SK-N-SH (cell line): ENCODE measurements around the gene DNAJA1. TPM values are rescaled to one million over a fixed set of nuclear protein-coding genes. Genes with fewer than 3 reads are reported as not detected.

Experiments
- CTCF ChIA-PET: fragments of 300-600, 350-600 bp; formaldehyde crosslinking; extraction: SDS; loops from one replicate; lab custom pipeline; 2021; lab: Yijun Ruan, JAX
- POLR2A ChIA-PET: fragments of 350-600 bp; sonication (Branson Sonifier 250); formaldehyde crosslinking; extraction: SDS; loops from one replicate; lab custom pipeline; 2020; ENCODE audit warnings: antibody characterized with exemption, inconsistent platforms; lab: Yijun Ruan, JAX
- DNase-seq: peaks from one replicate; pipeline ENCODE4 v3.0.0; 2012
- H2AFZ ChIP-seq: fragments of 200-600 bp; sonication (generic); 2 replicates; pipeline ENCODE4 v1.8.1; 2016; ENCODE audit warnings: antibody characterized with exemption, mild to moderate bottlenecking, low read depth
- H3F3A ChIP-seq: fragments of 200-600 bp; sonication (generic); replicated peaks from 2 replicates; pipeline ENCODE3; 2016; ENCODE audit warnings: antibody characterized with exemption, mild to moderate bottlenecking; ENCODE audit not compliant: insufficient read depth
- H3K27ac ChIP-seq, 2 experiments: fragments of 200-500 bp in 1 of 2; fragments of 200-600 bp in 1 of 2; sonication (Bioruptor generic) in 1 of 2; sonication (generic), shearing (Covaris generic) in 1 of 2; 2 replicates each; pipeline versions ENCODE4 v1.5.1 to v1.6.1; 2014 to 2016; ENCODE audit warnings: low read depth in 2 of 2, inconsistent platforms in 1 of 2, low read length in 1 of 2, mild to moderate bottlenecking in 1 of 2, mixed read lengths in 1 of 2
- H3K27me3 ChIP-seq: fragments of 200-600 bp; sonication (generic), shearing (Covaris generic); 2 replicates; pipeline ENCODE4 v1.6.1; 2016; ENCODE audit warnings: mixed run types; ENCODE audit not compliant: insufficient read depth
- H3K36me3 ChIP-seq, 2 experiments: fragments of 200-500 bp in 1 of 2; fragments of 200-600 bp in 1 of 2; sonication (Bioruptor generic) in 1 of 2; sonication (generic) in 1 of 2; replicated peaks in 1 of 2; 2 replicates each; pipeline versions ENCODE3 to v1.5.1; 2014 to 2016; ENCODE audit warnings: low read length in 1 of 2, mild to moderate bottlenecking in 1 of 2; ENCODE audit not compliant: insufficient read depth in 2 of 2, control insufficient read depth in 1 of 2
- H3K4me1 ChIP-seq, 2 experiments: fragments of 200-500 bp in 1 of 2; fragments of 200-600 bp in 1 of 2; sonication (Bioruptor generic) in 1 of 2; sonication (generic), shearing (Covaris generic) in 1 of 2; 2 replicates each; pipeline versions ENCODE4 v1.5.1 to v1.6.1; 2014 to 2016; ENCODE audit warnings: low read depth in 1 of 2, low read length in 1 of 2, mixed run types in 1 of 2; ENCODE audit not compliant: insufficient read depth in 2 of 2, control insufficient read depth in 1 of 2
- H3K4me2 ChIP-seq: fragments of 200-600 bp; sonication (generic), shearing (Covaris generic); 2 replicates; pipeline ENCODE4 v1.6.1; 2017; ENCODE audit warnings: mixed run types
- H3K4me3 ChIP-seq, 2 experiments: fragments of 200-500 bp in 1 of 2; fragments of 200-600 bp in 1 of 2; sonication (Bioruptor generic) in 1 of 2; sonication (generic), shearing (Covaris generic) in 1 of 2; 2 replicates each; pipeline versions ENCODE4 v1.5.1 to v1.8.1; 2014 to 2016; ENCODE audit warnings: low read depth in 2 of 2, inconsistent platforms in 1 of 2, low read length in 1 of 2, mild to moderate bottlenecking in 1 of 2, mixed read lengths in 1 of 2, moderate library complexity in 1 of 2
- H3K79me2 ChIP-seq: fragments of 200-600 bp; sonication (generic); 2 replicates; pipeline ENCODE4 v1.8.1; 2017; ENCODE audit warnings: mild to moderate bottlenecking; ENCODE audit not compliant: insufficient read depth
- H3K9ac ChIP-seq: fragments of 200-600 bp; sonication (generic); 2 replicates; pipeline ENCODE4 v1.6.1; 2017; ENCODE audit warnings: mixed run types
- H3K9me2 ChIP-seq: fragments of 200-600 bp; sonication (generic); 2 replicates; pipeline ENCODE4 v1.6.1; 2017; ENCODE audit warnings: mixed run types
- H3K9me3 ChIP-seq: fragments of 200-600 bp; sonication (generic); 2 replicates; pipeline ENCODE4 v1.6.1; 2017; ENCODE audit warnings: mixed run types, mild to moderate bottlenecking, moderate library complexity
- H4K20me1 ChIP-seq: fragments of 200-600 bp; sonication (generic); 2 replicates; pipeline ENCODE4 v1.6.1; 2017; ENCODE audit warnings: mild to moderate bottlenecking, mixed run types; ENCODE audit not compliant: insufficient read depth
- FOSL2 ChIP-seq: IDR thresholded peaks from 2 replicates; pipeline ENCODE4 v1.4.0; 2012; ENCODE audit warnings: low read depth, mild to moderate bottlenecking, moderate library complexity, borderline replicate concordance
- GABPA ChIP-seq: IDR thresholded peaks from 2 replicates; pipeline ENCODE4 v1.4.0; 2012; ENCODE audit warnings: low read depth, mild to moderate bottlenecking
- GATA2 ChIP-seq: sonication (generic); formaldehyde crosslinking; IDR thresholded peaks from 2 replicates; pipeline ENCODE4 v1.5.0; 2020; ENCODE audit warnings: mild to moderate bottlenecking, missing genetic modification reagents
- IRF3 ChIP-seq: fragments of 150-350 bp; IDR thresholded peaks from 2 replicates; pipeline ENCODE4 v1.6.1; 2016; ENCODE audit warnings: mild to moderate bottlenecking, low read depth, low read length
- NFIC ChIP-seq: IDR thresholded peaks from 2 replicates; pipeline ENCODE4 v1.4.0; 2012; ENCODE audit warnings: borderline replicate concordance
- REST ChIP-seq: IDR thresholded peaks from 2 replicates; pipeline ENCODE4 v1.6.1; 2012; ENCODE audit warnings: mild to moderate bottlenecking, low read depth, low read length, moderate library complexity
- RFX5 ChIP-seq: IDR thresholded peaks from 2 replicates; pipeline ENCODE4 v1.6.1; 2012; ENCODE audit warnings: mild to moderate bottlenecking, improper control_type of control experiment, low read length
- SIN3A ChIP-seq: IDR thresholded peaks from 2 replicates; pipeline ENCODE4 v1.6.1; 2012; ENCODE audit warnings: low read depth, mild to moderate bottlenecking, low read length, moderate library complexity, borderline replicate concordance
- YY1 ChIP-seq: IDR thresholded peaks from 2 replicates; pipeline ENCODE4 v1.4.0; 2012; ENCODE audit warnings: low read depth, mild to moderate bottlenecking
- WGBS: methylation state at CpG from one replicate; pipeline ENCODE4 v1.1.6; 2017; ENCODE audit warnings: low lambda C conversion rate; 5-methylcytosine and 5-hydroxymethylcytosine counted together
- polyA plus RNA-seq, 3 experiments: library from polyadenylated mRNA; depleted of rRNA; stranded (reverse); fragments of >200 nt; gene quantifications; 2 replicates each; pipeline ENCODE4 v1.2.3, GENCODE V29; 2012
- TF ChIP-seq, protein P1 (sequence below): IDR thresholded peaks from 2 replicates; pipeline ENCODE4 v1.4.0; 2012; ENCODE audit warnings: low read depth, borderline replicate concordance
- TF ChIP-seq, protein P2 (sequence below): fragments of 200-600 bp; sonication (generic); IDR thresholded peaks from 2 replicates; pipeline ENCODE4 v1.6.1; 2017; ENCODE audit warnings: antibody characterized with exemption, mild to moderate bottlenecking, moderate library complexity
- TF ChIP-seq, protein P3 (sequence below): IDR thresholded peaks from 2 replicates; pipeline ENCODE4 v1.4.0; 2012; ENCODE audit warnings: low read depth, borderline replicate concordance

The DNAJA1 gene
- polyA plus RNA-seq, 1 of the 3 experiments (the other 2 are of a cell fraction), result 103 TPM

DNA sequence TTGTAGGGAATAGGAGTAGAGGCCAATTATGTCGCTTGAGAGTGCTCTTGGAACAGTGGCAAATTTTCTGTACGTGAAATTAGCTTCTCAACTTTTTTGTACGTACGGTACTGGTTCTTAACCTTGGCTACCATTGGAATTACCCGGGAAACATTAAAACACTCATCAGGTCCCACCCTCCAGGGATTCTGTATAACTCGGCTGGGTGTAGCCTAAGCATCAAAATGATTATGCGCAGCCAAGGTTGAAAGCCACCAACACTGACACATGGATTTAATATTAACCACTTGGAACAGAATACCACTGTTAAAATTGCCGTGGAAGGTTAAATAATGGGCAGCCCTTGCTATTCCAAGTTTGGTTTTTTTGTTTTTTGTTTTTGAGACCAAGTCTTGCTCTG is 17.4 kb downstream of the DNAJA1 start (continued):
- TF ChIP-seq, protein P1, sequence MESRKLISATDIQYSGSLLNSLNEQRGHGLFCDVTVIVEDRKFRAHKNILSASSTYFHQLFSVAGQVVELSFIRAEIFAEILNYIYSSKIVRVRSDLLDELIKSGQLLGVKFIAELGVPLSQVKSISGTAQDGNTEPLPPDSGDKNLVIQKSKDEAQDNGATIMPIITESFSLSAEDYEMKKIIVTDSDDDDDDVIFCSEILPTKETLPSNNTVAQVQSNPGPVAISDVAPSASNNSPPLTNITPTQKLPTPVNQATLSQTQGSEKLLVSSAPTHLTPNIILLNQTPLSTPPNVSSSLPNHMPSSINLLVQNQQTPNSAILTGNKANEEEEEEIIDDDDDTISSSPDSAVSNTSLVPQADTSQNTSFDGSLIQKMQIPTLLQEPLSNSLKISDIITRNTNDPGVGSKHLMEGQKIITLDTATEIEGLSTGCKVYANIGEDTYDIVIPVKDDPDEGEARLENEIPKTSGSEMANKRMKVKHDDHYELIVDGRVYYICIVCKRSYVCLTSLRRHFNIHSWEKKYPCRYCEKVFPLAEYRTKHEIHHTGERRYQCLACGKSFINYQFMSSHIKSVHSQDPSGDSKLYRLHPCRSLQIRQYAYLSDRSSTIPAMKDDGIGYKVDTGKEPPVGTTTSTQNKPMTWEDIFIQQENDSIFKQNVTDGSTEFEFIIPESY, result no peak
- TF ChIP-seq FOSL2 (no peak), SIN3A (no peak), RFX5 (no peak), GATA2 (no peak)
- TF ChIP-seq, protein P2, sequence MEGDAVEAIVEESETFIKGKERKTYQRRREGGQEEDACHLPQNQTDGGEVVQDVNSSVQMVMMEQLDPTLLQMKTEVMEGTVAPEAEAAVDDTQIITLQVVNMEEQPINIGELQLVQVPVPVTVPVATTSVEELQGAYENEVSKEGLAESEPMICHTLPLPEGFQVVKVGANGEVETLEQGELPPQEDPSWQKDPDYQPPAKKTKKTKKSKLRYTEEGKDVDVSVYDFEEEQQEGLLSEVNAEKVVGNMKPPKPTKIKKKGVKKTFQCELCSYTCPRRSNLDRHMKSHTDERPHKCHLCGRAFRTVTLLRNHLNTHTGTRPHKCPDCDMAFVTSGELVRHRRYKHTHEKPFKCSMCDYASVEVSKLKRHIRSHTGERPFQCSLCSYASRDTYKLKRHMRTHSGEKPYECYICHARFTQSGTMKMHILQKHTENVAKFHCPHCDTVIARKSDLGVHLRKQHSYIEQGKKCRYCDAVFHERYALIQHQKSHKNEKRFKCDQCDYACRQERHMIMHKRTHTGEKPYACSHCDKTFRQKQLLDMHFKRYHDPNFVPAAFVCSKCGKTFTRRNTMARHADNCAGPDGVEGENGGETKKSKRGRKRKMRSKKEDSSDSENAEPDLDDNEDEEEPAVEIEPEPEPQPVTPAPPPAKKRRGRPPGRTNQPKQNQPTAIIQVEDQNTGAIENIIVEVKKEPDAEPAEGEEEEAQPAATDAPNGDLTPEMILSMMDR, result no peak

GRCh38 chr9:33043671-33044070 is 18.6 kb downstream of the DNAJA1 start:
- WGBS, result 37% methylated on average over 8 of the region's 8 CpGs
- peak overlapping the region; percentile 72 to 92 for H3K27ac ChIP-seq
- H3F3A ChIP-seq, result peaks cover 73% of the 10 kb centered on the region
- H3K27me3 ChIP-seq, result no peaks in the 10 kb centered on the region
- H3K4me1 ChIP-seq, result peaks cover 5 to 9% of the 10 kb centered on the region in 2 experiments; a peak in 2 of 4 replicates
- no peak for DNase-seq
- peak overlapping the region; percentile 74 for H2AFZ ChIP-seq
- no peaks in the 10 kb centered on the region for H3K79me2 ChIP-seq
- peak overlapping the region; percentile 66 for H3K9ac ChIP-seq
- H3K4me3 ChIP-seq, result peak overlapping the region; percentile 61 to 66
- H4K20me1 ChIP-seq, result no peaks in the 10 kb centered on the region
- H3K9me3 ChIP-seq, result no peaks in the 10 kb centered on the region
- H3K36me3 ChIP-seq, result peaks cover 36 to 49% of the 10 kb centered on the region in 2 experiments
- TF ChIP-seq, protein P3, sequence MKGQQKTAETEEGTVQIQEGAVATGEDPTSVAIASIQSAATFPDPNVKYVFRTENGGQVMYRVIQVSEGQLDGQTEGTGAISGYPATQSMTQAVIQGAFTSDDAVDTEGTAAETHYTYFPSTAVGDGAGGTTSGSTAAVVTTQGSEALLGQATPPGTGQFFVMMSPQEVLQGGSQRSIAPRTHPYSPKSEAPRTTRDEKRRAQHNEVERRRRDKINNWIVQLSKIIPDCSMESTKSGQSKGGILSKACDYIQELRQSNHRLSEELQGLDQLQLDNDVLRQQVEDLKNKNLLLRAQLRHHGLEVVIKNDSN, result no peak
- peak; percentile 61; the same call in 1 of the 2 replicates for TF ChIP-seq YY1
- POLR2A ChIA-PET, result interaction anchor here (0.6 to 2.7 kb wide), 4 partner anchors 11 to 1814 kb away, joined by 3 to 17 read pairs (median 4); partner anchors contain the start of gene DNAJA1
- CTCF ChIA-PET, result interaction anchor here (1.4 to 3.0 kb wide), 5 partner anchors 9 to 665 kb away, joined by 3 to 11 read pairs (median 7); partner anchors contain the start of gene SMU1
- peak overlapping the region; percentile 89 for H3K4me2 ChIP-seq
- H3K9me2 ChIP-seq, result no peaks in the 10 kb centered on the region

DNA sequence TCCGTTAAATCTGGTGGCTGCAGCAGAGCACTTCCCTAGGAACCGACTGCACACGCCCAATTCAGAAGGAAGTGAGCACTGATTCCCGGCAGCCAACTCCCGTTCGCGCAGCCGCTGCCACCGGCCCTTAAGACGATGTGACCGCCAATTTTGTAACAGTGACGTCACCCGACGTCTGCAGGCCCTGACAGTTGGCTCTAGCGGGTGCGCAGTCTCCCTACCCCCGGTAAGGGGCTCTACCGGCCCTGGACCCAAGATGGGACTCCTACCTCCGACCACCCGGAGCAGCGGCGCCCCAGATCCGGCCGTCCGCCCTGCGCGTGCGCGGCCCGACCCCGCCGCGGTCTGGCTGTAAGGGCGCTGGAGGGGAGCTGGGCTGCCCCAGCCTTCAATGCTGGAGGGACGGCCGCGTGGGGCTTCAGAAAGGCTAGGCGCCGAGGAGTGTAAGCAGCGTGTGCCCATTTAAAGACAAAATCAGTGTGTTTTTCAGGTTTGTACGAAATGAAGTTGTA is 19.1 kb downstream of the DNAJA1 start:
- Histone ChIP-seq H3K9me2 (no peaks in the 10 kb centered on the region), H3K4me2 (peak overlapping the region; percentile 89), H3F3A (peaks cover 67% of the 10 kb centered on the region), H4K20me1 (no peaks in the 10 kb centered on the region), H3K36me3 (peaks cover 35 to 45% of the 10 kb centered on the region in 2 experiments), H3K79me2 (no peaks in the 10 kb centered on the region), H3K9ac (peak overlapping the region; percentile 66), H3K4me3 (peak overlapping the region; percentile 61 to 66), H3K4me1 (peaks cover 5 to 9% of the 10 kb centered on the region in 2 experiments; a peak in 2 of 4 replicates), H2AFZ (peak overlapping the region; percentile 74), H3K27me3 (no peaks in the 10 kb centered on the region), H3K9me3 (no peaks in the 10 kb centered on the region), H3K27ac (peak overlapping the region; percentile 72 to 92)
- POLR2A ChIA-PET, result interaction anchor here (0.6 to 2.7 kb wide), 4 partner anchors 10 to 1815 kb away, joined by 3 to 17 read pairs (median 4); partner anchors contain the start of gene DNAJA1
- WGBS, result 2% methylated on average over 22 of the region's 41 CpGs
- CTCF ChIA-PET, result interaction anchor here (1.0 to 3.0 kb wide), 11 partner anchors 10 to 666 kb away, joined by 3 to 11 read pairs (median 6); partner anchors contain the start of gene SMU1
- peak; percentile 94 for DNase-seq
- TF ChIP-seq, protein P3, result no peak
- TF ChIP-seq RFX5 (0 out of 2 replicates have a peak, but pooled peaks have one; percentile 35), IRF3 (no peak), NFIC (no peak), REST (0 out of 2 replicates have a peak, but pooled peaks have one; percentile 5), GABPA (peak; percentile 65)
